Measurements from ENCODE around the gene CHRNG.
"Not testable (repeated sequence)": the region's sequence is repeated elsewhere in the genome, so short reads cannot be mapped to it uniquely, and the experiment has no call there.

Gene CHRNG

DNA sequence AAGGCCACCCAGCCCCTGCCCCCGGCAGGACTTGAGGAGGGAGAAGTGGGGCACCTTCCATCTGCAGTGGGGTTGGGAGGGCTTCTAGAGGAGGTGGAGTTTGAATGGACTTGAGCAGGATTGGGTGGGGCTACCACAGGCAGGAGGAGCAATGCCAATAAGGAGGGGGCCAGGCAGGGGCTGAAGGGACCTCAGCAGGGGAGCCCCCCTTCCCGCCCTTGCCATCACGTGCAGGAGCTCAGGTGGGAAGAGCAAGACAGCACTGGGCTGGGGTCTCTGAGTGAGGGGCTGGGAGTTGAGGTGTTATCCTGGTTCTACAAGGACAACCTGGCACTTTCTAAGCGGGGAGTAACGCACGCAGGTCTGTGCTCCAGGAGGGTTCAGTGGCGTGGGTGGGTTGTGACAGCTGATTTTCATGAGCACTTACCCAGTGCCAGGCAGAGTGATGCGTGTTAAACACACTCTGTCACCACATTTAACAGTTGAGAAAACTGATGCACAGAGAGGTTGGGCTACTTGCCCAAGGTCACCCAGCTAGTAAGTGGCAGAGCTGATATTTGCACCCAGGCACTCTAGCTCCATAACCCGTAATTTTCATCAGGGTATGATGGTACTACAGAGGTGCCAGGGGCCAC is 8.7 kb upstream of the CHRNG start:
- Histone ChIP-seq H3K27ac (ENCODE audit: poor library complexity, severe bottlenecking) (no peak overlapping the region), H3K36me3 (ENCODE audit: low read depth) (no peaks in the 10 kb centered on the region), H3K4me3 (ENCODE audit: severe bottlenecking) (no peak overlapping the region), H3K9me3 (ENCODE audit: severe bottlenecking) (no peaks in the 10 kb centered on the region), H3K4me1 (ENCODE audit: insufficient read depth, poor library complexity, severe bottlenecking) (no peaks in the 10 kb centered on the region), H3K27me3 (ENCODE audit: insufficient read depth, poor library complexity, severe bottlenecking) (no peaks in the 10 kb centered on the region)
- ATAC-seq (ENCODE audit: low read depth) (no peak), DNase-seq (ENCODE audit: low spot score) (peak; percentile 37)
- TF ChIP-seq, protein P1, sequence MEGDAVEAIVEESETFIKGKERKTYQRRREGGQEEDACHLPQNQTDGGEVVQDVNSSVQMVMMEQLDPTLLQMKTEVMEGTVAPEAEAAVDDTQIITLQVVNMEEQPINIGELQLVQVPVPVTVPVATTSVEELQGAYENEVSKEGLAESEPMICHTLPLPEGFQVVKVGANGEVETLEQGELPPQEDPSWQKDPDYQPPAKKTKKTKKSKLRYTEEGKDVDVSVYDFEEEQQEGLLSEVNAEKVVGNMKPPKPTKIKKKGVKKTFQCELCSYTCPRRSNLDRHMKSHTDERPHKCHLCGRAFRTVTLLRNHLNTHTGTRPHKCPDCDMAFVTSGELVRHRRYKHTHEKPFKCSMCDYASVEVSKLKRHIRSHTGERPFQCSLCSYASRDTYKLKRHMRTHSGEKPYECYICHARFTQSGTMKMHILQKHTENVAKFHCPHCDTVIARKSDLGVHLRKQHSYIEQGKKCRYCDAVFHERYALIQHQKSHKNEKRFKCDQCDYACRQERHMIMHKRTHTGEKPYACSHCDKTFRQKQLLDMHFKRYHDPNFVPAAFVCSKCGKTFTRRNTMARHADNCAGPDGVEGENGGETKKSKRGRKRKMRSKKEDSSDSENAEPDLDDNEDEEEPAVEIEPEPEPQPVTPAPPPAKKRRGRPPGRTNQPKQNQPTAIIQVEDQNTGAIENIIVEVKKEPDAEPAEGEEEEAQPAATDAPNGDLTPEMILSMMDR (IDR thresholded peaks at IDR 0.05; ENCODE audit: poor library complexity, severe bottlenecking): no peak

DNA sequence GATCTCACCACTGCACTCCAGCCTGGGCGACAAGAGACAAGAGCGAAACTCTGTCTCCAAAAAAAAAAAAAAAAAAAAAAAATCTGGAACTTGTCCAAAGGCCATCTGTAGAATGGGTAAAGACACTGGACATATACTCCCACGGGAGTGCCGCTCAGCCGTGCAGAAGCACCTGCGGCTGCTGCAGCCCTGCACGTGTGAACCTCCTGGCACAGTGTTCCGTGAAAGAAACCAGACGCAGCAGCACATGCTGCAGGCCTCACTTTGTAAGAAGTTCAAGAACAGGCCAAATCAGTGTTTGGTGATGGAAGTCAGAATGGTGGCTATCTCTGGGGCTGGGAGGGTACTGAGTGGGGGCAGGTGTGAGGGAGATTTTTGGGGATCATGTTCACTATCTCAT is 7.1 kb upstream of the CHRNG start:
- Histone ChIP-seq H3K36me3 (ENCODE audit: low read depth) (no peaks in the 10 kb centered on the region), H3K9me3 (ENCODE audit: severe bottlenecking) (no peaks in the 10 kb centered on the region), H3K27ac (ENCODE audit: poor library complexity, severe bottlenecking) (no peak overlapping the region), H3K4me1 (ENCODE audit: insufficient read depth, poor library complexity, severe bottlenecking) (no peaks in the 10 kb centered on the region), H3K27me3 (ENCODE audit: insufficient read depth, poor library complexity, severe bottlenecking) (no peaks in the 10 kb centered on the region), H3K4me3 (ENCODE audit: severe bottlenecking) (no peak overlapping the region)
- TF ChIP-seq, protein P1 (IDR thresholded peaks at IDR 0.05; ENCODE audit: poor library complexity, severe bottlenecking): no peak
- ATAC-seq (ENCODE audit: low read depth): no peak
- no peak for DNase-seq (ENCODE audit: low spot score)

- H3K4me3 ChIP-seq (ENCODE audit: severe bottlenecking); ATAC-seq (ENCODE audit: low read depth); DNase-seq (ENCODE audit: low spot score); H3K36me3 ChIP-seq (ENCODE audit: low read depth); H3K9me3 ChIP-seq (ENCODE audit: severe bottlenecking); H3K4me1 ChIP-seq (ENCODE audit: insufficient read depth, poor library complexity, severe bottlenecking); H3K27me3 ChIP-seq (ENCODE audit: insufficient read depth, poor library complexity, severe bottlenecking); H3K27ac ChIP-seq (ENCODE audit: poor library complexity, severe bottlenecking): not testable (repeated sequence)
Observed at GRCh38 chr2:232532821-232533220, 6.7 kb upstream of the CHRNG start.

- H3K4me3 ChIP-seq (ENCODE audit: severe bottlenecking): no peak overlapping the region
- H3K4me1 ChIP-seq (ENCODE audit: insufficient read depth, poor library complexity, severe bottlenecking): no peaks in the 10 kb centered on the region
- no peaks in the 10 kb centered on the region for H3K9me3 ChIP-seq (ENCODE audit: severe bottlenecking)
- no peaks in the 10 kb centered on the region for H3K27me3 ChIP-seq (ENCODE audit: insufficient read depth, poor library complexity, severe bottlenecking)
- DNase-seq (ENCODE audit: low spot score) (no peak), ATAC-seq (ENCODE audit: low read depth) (no peak)
- TF ChIP-seq, protein P1 (IDR thresholded peaks at IDR 0.05; ENCODE audit: poor library complexity, severe bottlenecking): no peak
- no peaks in the 10 kb centered on the region for H3K36me3 ChIP-seq (ENCODE audit: low read depth)
- no peak overlapping the region for H3K27ac ChIP-seq (ENCODE audit: poor library complexity, severe bottlenecking)
Observed at GRCh38 chr2:232533944-232534710, 5.4 kb upstream of the CHRNG start.

DNA sequence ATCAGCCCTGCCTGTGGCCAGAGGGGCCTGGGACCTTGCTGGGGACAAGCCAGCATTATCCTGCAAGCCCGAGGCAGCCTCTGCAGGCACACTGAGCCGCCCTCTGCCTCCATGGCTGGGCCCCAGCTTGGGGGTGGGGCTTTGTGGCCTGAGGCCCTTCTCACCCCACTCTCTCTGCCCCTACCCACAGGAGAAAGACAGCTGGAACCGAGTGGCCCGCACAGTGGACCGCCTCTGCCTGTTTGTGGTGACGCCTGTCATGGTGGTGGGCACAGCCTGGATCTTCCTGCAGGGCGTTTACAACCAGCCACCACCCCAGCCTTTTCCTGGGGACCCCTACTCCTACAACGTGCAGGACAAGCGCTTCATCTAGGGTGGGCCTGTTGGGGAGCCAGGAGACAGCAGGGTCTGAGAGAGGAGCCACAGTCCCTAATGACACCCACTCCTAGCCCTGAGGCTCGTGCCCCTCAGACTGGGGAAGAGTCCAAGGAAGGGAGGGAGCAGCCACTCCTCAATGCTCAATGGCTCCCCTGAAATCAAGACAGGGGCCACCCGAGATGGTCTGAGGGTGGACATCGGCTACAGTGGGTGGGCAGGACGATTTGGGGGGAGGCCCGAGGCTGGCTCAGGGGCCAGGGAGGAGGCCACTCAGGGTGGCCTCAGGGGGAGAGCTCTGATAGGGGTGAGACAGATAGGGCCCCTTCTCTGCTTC is 4.4 kb upstream of the CHRNG start:
- H3K9me3 ChIP-seq (ENCODE audit: severe bottlenecking): no peaks in the 10 kb centered on the region
- TF ChIP-seq, protein P1 (IDR thresholded peaks at IDR 0.05; ENCODE audit: poor library complexity, severe bottlenecking): no peak
- H3K27ac ChIP-seq (ENCODE audit: poor library complexity, severe bottlenecking): no peak overlapping the region
- H3K4me1 ChIP-seq (ENCODE audit: insufficient read depth, poor library complexity, severe bottlenecking): no peaks in the 10 kb centered on the region
- H3K4me3 ChIP-seq (ENCODE audit: severe bottlenecking): no peak overlapping the region
- DNase-seq (ENCODE audit: low spot score): no peak
- no peaks in the 10 kb centered on the region for H3K27me3 ChIP-seq (ENCODE audit: insufficient read depth, poor library complexity, severe bottlenecking)
- ATAC-seq (ENCODE audit: low read depth): no peak
- H3K36me3 ChIP-seq (ENCODE audit: low read depth): no peaks in the 10 kb centered on the region
